A549 (cell line): Measurements from ENCODE around the gene PTPN5. TPM values are rescaled to one million over a fixed set of nuclear protein-coding genes. Genes with fewer than 3 reads are reported as not detected.

Source experiments
- ATAC-seq, 2 experiments: fragments of 200-7000 bp in 1 of 2; fragments of >200 bp in 1 of 2; cut with Nextera tagmentation in 1 of 2; cut with Tn5 transposase in 1 of 2; 3 replicates each; pipeline versions ENCODE4 v1.8.0 to v1.9.1; 2018 to 2020; ENCODE audit warnings: mild to moderate bottlenecking in 1 of 2, moderate library complexity in 1 of 2
- CTCF ChIA-PET: fragments of 300-600 bp; sonication (Branson Sonifier 250); formaldehyde crosslinking; extraction: SDS; loops from one replicate; lab custom pipeline; 2021; ENCODE audit warnings: antibody characterized with exemption, inconsistent platforms; lab: Yijun Ruan, JAX
- POLR2A ChIA-PET: fragments of 350-600 bp; formaldehyde crosslinking; extraction: SDS; loops from one replicate; lab custom pipeline; 2021; ENCODE audit warnings: antibody characterized with exemption, inconsistent platforms; lab: Yijun Ruan, JAX
- DNase-seq, 2 experiments: peaks; one replicate each; pipeline versions ENCODE4 v3.0.0 to v3.0.0-alpha.2; 2011 to 2016; ENCODE audit warnings: low read depth in 1 of 2, low spot score in 1 of 2
- FAIRE-seq: peaks from 2 replicates; lab custom pipeline; 2011; peaks lifted over from hg19 to GRCh38; lab: Jason Lieb, UNC
- H3K27ac ChIP-seq, 2 experiments: fragments of >200 bp; sonication (Bioruptor Twin); formaldehyde crosslinking; 3 replicates each; pipeline ENCODE4 v1.5.1; 2016 to 2017
- H3K4me1 ChIP-seq: fragments of >200 bp; sonication (Bioruptor Twin); formaldehyde crosslinking; 3 replicates; pipeline ENCODE4 v1.6.1; 2016
- H3K4me2 ChIP-seq: fragments of >200 bp; sonication (Bioruptor Twin); formaldehyde crosslinking; 3 replicates; pipeline ENCODE4 v1.6.1; 2016
- H3K4me3 ChIP-seq: fragments of >200 bp; sonication (Bioruptor Twin); formaldehyde crosslinking; 3 replicates; pipeline ENCODE4 v1.5.1; 2016
- H3K9me3 ChIP-seq: fragments of >200 bp; sonication (Bioruptor Twin); formaldehyde crosslinking; 3 replicates; pipeline ENCODE4 v1.6.1; 2016
- BCL3 ChIP-seq: fragments of >200 bp; sonication (Bioruptor Twin); formaldehyde crosslinking; IDR thresholded peaks from 3 replicates; pipeline ENCODE4 v1.6.1; 2016
- CHD2 ChIP-seq: fragments of 150-350 bp; IDR thresholded peaks from 2 replicates; pipeline ENCODE4 v1.6.1; 2014; ENCODE audit warnings: low read length; ENCODE audit not compliant: partially characterized antibody
- EHF ChIP-seq: fragments of 250-450 bp; sonication (Bioruptor Pico); IDR thresholded peaks from 2 replicates; pipeline ENCODE4 v1.5.0; 2020; ENCODE audit warnings: mild to moderate bottlenecking
- EP300 ChIP-seq, 2 experiments: fragments of >200 bp; sonication (Bioruptor Twin); formaldehyde crosslinking; IDR thresholded peaks; 2 replicates in 1 of 2; 3 replicates in 1 of 2; pipeline ENCODE4 v1.6.1; 2016 to 2017
- FOXS1 ChIP-seq: fragments of 250-450 bp; sonication (Bioruptor Pico); IDR thresholded peaks from 2 replicates; pipeline ENCODE4 v1.5.0; 2020; ENCODE audit warnings: mild to moderate bottlenecking, moderate library complexity
- HDAC2 ChIP-seq: fragments of 200-600 bp; sonication (generic); IDR thresholded peaks from 2 replicates; pipeline ENCODE4 v1.6.1; 2016
- HES2 ChIP-seq: fragments of >200 bp; sonication (Bioruptor Twin); formaldehyde crosslinking; IDR thresholded peaks from 2 replicates; pipeline ENCODE4 v1.6.1; 2016
- HMGXB4 ChIP-seq: fragments of 250-450 bp; sonication (Bioruptor Pico); IDR thresholded peaks from 2 replicates; pipeline ENCODE4 v1.5.0; 2021; ENCODE audit warnings: mild to moderate bottlenecking, moderate library complexity, borderline replicate concordance
- HOXB13 ChIP-seq: fragments of 250-450 bp; sonication (Bioruptor Pico); IDR thresholded peaks from 2 replicates; pipeline ENCODE4 v1.5.0; 2020; ENCODE audit warnings: low read depth, mild to moderate bottlenecking, moderate library complexity
- HOXB5 ChIP-seq: fragments of 250-450 bp; sonication (Bioruptor Pico); IDR thresholded peaks from 2 replicates; pipeline ENCODE4 v1.5.0; 2020; ENCODE audit warnings: mild to moderate bottlenecking, moderate library complexity
- JUN ChIP-seq, 2 experiments: fragments of >200 bp; sonication (Bioruptor Twin); formaldehyde crosslinking; IDR thresholded peaks; 2 replicates in 1 of 2; 3 replicates in 1 of 2; pipeline ENCODE4 v1.6.1; 2016 to 2017
- KDM1A ChIP-seq: fragments of 200-600 bp; sonication (generic); IDR thresholded peaks from 2 replicates; pipeline ENCODE4 v1.6.1; 2016; ENCODE audit warnings: low read depth, mild to moderate bottlenecking
- MAZ ChIP-seq: fragments of 150-350 bp; IDR thresholded peaks from 2 replicates; pipeline ENCODE4 v1.6.1; 2014; ENCODE audit warnings: antibody characterized with exemption, low read depth, low read length, borderline replicate concordance
- NFE2L2 ChIP-seq: fragments of 150-350 bp; conservative IDR thresholded peaks from 2 replicates; pipeline ENCODE4 v1.6.1; 2014; ENCODE audit warnings: low read length
- NPAS2 ChIP-seq: fragments of 250-450 bp; sonication (Bioruptor Pico); IDR thresholded peaks from 2 replicates; pipeline ENCODE4 v1.8.0; 2022; ENCODE audit warnings: mild to moderate bottlenecking, moderate library complexity, borderline replicate concordance
- PHF8 ChIP-seq: fragments of 200-600 bp; sonication (generic); IDR thresholded peaks from 2 replicates; pipeline ENCODE4 v1.6.1; 2016; ENCODE audit warnings: low read depth, mild to moderate bottlenecking, antibody characterized with exemption, moderate library complexity, borderline replicate concordance
- RCOR1 ChIP-seq: fragments of 150-350 bp; IDR thresholded peaks from 2 replicates; pipeline ENCODE4 v1.6.1; 2014; ENCODE audit warnings: antibody characterized with exemption, low read length, low read depth
- REST ChIP-seq: fragments of 200-600 bp; sonication (generic); IDR thresholded peaks from 2 replicates; pipeline ENCODE4 v1.6.1; 2016; ENCODE audit warnings: antibody characterized with exemption, mild to moderate bottlenecking, moderate library complexity
- SREBF2 ChIP-seq: fragments of 450-650 bp; IDR thresholded peaks from 2 replicates; pipeline ENCODE4 v1.6.1; 2014; ENCODE audit warnings: mild to moderate bottlenecking, moderate library complexity
- TFCP2L1 ChIP-seq: fragments of 250-450 bp; sonication (Bioruptor Pico); IDR thresholded peaks from 2 replicates; pipeline ENCODE4 v1.5.0; 2021; ENCODE audit warnings: mild to moderate bottlenecking
- ZFP36 ChIP-seq: fragments of 450-650 bp; IDR thresholded peaks from 2 replicates; pipeline ENCODE4 v1.6.1; 2014; ENCODE audit warnings: borderline replicate concordance; ENCODE audit not compliant: partially characterized antibody
- ZNF302 ChIP-seq: fragments of 250-450 bp; sonication (Bioruptor Pico); IDR thresholded peaks from 2 replicates; pipeline ENCODE4 v1.9.0; 2021; ENCODE audit warnings: inconsistent platforms, mild to moderate bottlenecking, moderate library complexity
- ZSCAN20 ChIP-seq: fragments of 250-450 bp; sonication (Bioruptor Pico); IDR thresholded peaks from 2 replicates; pipeline ENCODE4 v1.8.0; 2022; ENCODE audit warnings: mild to moderate bottlenecking, moderate library complexity
- WGBS: methylation state at CpG from one replicate; pipeline ENCODE4 v1.1.6; 2017; ENCODE audit errors: missing lambda C conversion rate; 5-methylcytosine and 5-hydroxymethylcytosine counted together
- polyA plus RNA-seq, 4 experiments: library from polyadenylated mRNA; depleted of rRNA in 3 of 4; stranded (reverse); fragments of >200 nt; fragmentation: RNase III in 1 of 4; extraction: RNeasy Plus Mini Kit Qiagen cat#74134 plus additional on column Dnase treatment in 1 of 4; gene quantifications; 2 replicates in 3 of 4; 3 replicates in 1 of 4; pipeline ENCODE4 v1.2.3, GENCODE V29; 2011 to 2017

The PTPN5 gene
- polyA plus RNA-seq, 2 of the 4 experiments (the other 2 are of a cell fraction): 0.04 TPM; not detected in 1

- WGBS: 69% methylated on average over 5 of the region's 5 CpGs
- TF ChIP-seq REST: no peak
- no peak for TF ChIP-seq NPAS2 (CRISPR knock-in tag)
- TF ChIP-seq HOXB5 (CRISPR knock-in tag): no peak
- no peak for TF ChIP-seq SREBF2
- TF ChIP-seq BCL3: no peak
- TF ChIP-seq HES2: no peak
- no peak for TF ChIP-seq ZNF302 (CRISPR knock-in tag)
- TF ChIP-seq JUN (IDR thresholded peaks at IDR 0.05): no peak
- no peak for TF ChIP-seq MAZ
- no peak for TF ChIP-seq HMGXB4 (CRISPR knock-in tag)
- no peak for TF ChIP-seq PHF8
- TF ChIP-seq EHF: no peak
- no peak for TF ChIP-seq FOXS1 (CRISPR knock-in tag)
- H3K27ac ChIP-seq: no peak overlapping the region
These were observed 71.3 kb downstream of the PTPN5 start for GRCh38 chr11:18720091-18720807.

GRCh38 chr11:18715476-18715875 lies 76.1 kb downstream of the PTPN5 start:
- ATAC-seq (no peak), FAIRE-seq (no peak), DNase-seq (no peak)
- H3K4me2 ChIP-seq: no peak overlapping the region
- ChIA-PET CTCF (interaction anchor here (2.3 kb wide), 1 partner anchor 16 kb away, joined by 6 read pairs; no protein-coding TSS in a partner anchor), POLR2A (no interaction called here)
- 51% methylated on average over 7 of the region's 7 CpGs for WGBS
- TF ChIP-seq SREBF2 (no peak), KDM1A (no peak), HDAC2 (no peak), REST (no peak), TFCP2L1 (CRISPR knock-in tag) (no peak), RCOR1 (no peak), NPAS2 (CRISPR knock-in tag) (no peak), ZFP36 (no peak), HOXB13 (CRISPR knock-in tag) (no peak), ZNF302 (CRISPR knock-in tag) (no peak), ZSCAN20 (CRISPR knock-in tag) (no peak), HES2 (no peak), CHD2 (no peak), EP300 (IDR thresholded peaks at IDR 0.05) (no peak), HOXB5 (CRISPR knock-in tag) (no peak), NFE2L2 (no peak)
- no peak overlapping the region for H3K27ac ChIP-seq
- H3K9me3 ChIP-seq: no peaks in the 10 kb centered on the region
- H3K4me3 ChIP-seq: no peak overlapping the region
- H3K4me1 ChIP-seq: no peaks in the 10 kb centered on the region

More at GRCh38 chr11:18720091-18720807, 71.3 kb downstream of the PTPN5 start:
- Histone ChIP-seq H3K4me2 (peak overlapping the region; percentile 98), H3K9me3 (no peaks in the 10 kb centered on the region), H3K4me3 (no peak overlapping the region; the same call in 2 of the 3 replicates), H3K4me1 (no peaks in the 10 kb centered on the region)
- ATAC-seq (no peak), FAIRE-seq (no peak), DNase-seq (no peak)
- POLR2A ChIA-PET: interaction anchor here (2.2 to 2.3 kb wide), 2 partner anchors 86 to 194 kb away, joined by 6 to 9 read pairs; partner anchors contain the start of genes SPTY2D1 and TSG101
- CTCF ChIA-PET: interaction anchor here (1.5 to 5.5 kb wide), 5 partner anchors 11 to 55 kb away, joined by 4 to 45 read pairs (median 7); no protein-coding TSS in a partner anchor
